ENCODE results near the gene APH1A.

DNA sequence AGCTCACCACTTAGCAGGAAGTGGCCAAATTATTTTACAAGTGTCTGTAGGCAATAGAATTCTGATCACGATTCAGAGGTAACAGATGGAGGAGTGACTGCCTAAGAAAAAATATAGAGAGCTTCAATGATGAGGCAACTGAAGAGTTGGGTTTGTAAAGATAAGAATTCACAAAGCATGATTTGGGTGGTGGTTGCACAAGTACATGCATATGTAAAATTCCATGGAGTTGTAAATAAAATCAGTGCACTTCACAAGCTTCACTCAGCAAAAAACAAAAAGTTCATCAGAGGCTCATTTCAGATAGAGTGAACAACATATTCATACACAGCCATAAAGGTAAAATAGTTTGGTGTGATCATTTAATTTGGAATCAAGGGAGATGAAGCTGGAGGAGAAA lies 43.8 kb downstream of the APH1A start:
- no peak for TF ChIP-seq POLR2AphosphoS5 (IDR thresholded peaks at IDR 0.05; ENCODE audit: low read depth, low read length)
- TF ChIP-seq, protein P1, sequence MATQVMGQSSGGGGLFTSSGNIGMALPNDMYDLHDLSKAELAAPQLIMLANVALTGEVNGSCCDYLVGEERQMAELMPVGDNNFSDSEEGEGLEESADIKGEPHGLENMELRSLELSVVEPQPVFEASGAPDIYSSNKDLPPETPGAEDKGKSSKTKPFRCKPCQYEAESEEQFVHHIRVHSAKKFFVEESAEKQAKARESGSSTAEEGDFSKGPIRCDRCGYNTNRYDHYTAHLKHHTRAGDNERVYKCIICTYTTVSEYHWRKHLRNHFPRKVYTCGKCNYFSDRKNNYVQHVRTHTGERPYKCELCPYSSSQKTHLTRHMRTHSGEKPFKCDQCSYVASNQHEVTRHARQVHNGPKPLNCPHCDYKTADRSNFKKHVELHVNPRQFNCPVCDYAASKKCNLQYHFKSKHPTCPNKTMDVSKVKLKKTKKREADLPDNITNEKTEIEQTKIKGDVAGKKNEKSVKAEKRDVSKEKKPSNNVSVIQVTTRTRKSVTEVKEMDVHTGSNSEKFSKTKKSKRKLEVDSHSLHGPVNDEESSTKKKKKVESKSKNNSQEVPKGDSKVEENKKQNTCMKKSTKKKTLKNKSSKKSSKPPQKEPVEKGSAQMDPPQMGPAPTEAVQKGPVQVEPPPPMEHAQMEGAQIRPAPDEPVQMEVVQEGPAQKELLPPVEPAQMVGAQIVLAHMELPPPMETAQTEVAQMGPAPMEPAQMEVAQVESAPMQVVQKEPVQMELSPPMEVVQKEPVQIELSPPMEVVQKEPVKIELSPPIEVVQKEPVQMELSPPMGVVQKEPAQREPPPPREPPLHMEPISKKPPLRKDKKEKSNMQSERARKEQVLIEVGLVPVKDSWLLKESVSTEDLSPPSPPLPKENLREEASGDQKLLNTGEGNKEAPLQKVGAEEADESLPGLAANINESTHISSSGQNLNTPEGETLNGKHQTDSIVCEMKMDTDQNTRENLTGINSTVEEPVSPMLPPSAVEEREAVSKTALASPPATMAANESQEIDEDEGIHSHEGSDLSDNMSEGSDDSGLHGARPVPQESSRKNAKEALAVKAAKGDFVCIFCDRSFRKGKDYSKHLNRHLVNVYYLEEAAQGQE (IDR thresholded peaks at IDR 0.05; ENCODE audit: insufficient read depth in 1 of 2, low read depth in 2 of 2, low read length in 2 of 2): no peak
